Smooth muscle cell (in vitro differentiated cells): ENCODE data around the gene RTTN. TPM values are rescaled to one million over a fixed set of nuclear protein-coding genes. Genes with fewer than 3 reads are reported as not detected.

ENCODE experiments used
- DNase-seq: peaks from one replicate; lab custom pipeline; 2025; ENCODE audit not compliant: unreplicated experiment; lab: John Stamatoyannopoulos, UW
- H2AFZ ChIP-seq: fragments of 200-600 bp; sonication (generic); 2 replicates; pipeline ENCODE4 v1.6.0; 2016; ENCODE audit warnings: antibody characterized with exemption, low read depth, mild to moderate bottlenecking
- H3F3A ChIP-seq: fragments of 200-600 bp; sonication (generic); 2 replicates; pipeline ENCODE4 v1.6.0; 2017; ENCODE audit warnings: antibody characterized with exemption, low read depth
- H3K27ac ChIP-seq: fragments of 200-600 bp; sonication (generic); 2 replicates; pipeline ENCODE4 v1.5.1; 2016; ENCODE audit warnings: low read depth, mild to moderate bottlenecking
- H3K27me3 ChIP-seq: fragments of 200-600 bp; sonication (generic); 2 replicates; pipeline ENCODE4 v1.6.1; 2016; ENCODE audit warnings: low read depth, mild to moderate bottlenecking
- H3K36me3 ChIP-seq: fragments of 200-600 bp; sonication (generic); 2 replicates; pipeline ENCODE4 v1.5.1; 2016; ENCODE audit warnings: low read depth
- H3K4me1 ChIP-seq: fragments of 200-600 bp; sonication (generic); 2 replicates; pipeline ENCODE4 v1.5.1; 2016; ENCODE audit warnings: low read depth
- H3K4me2 ChIP-seq: fragments of 200-600 bp; sonication (generic); 2 replicates; pipeline ENCODE4 v1.6.0; 2016; ENCODE audit warnings: mild to moderate bottlenecking
- H3K4me3 ChIP-seq: fragments of 200-600 bp; sonication (generic); 2 replicates; pipeline ENCODE4 v1.5.1; 2016; ENCODE audit warnings: mild to moderate bottlenecking
- H3K79me2 ChIP-seq: fragments of 200-600 bp; sonication (generic); 2 replicates; pipeline ENCODE4 v1.6.0; 2016; ENCODE audit warnings: low read depth, mild to moderate bottlenecking
- H3K9ac ChIP-seq: fragments of 200-600 bp; sonication (generic); 2 replicates; pipeline ENCODE4 v1.6.0; 2016; ENCODE audit warnings: low read depth
- H3K9me3 ChIP-seq: fragments of 200-600 bp; sonication (generic); replicated peaks from 2 replicates; pipeline ENCODE4 v1.5.1; 2016; ENCODE audit warnings: low read depth
- H4K20me1 ChIP-seq: fragments of 200-600 bp; sonication (generic); 2 replicates; pipeline ENCODE4 v1.6.0; 2016; ENCODE audit warnings: low read depth
- CTCF ChIP-seq: fragments of 200-600 bp; sonication (generic); IDR thresholded peaks from 2 replicates; pipeline ENCODE4 v1.5.1; 2017; ENCODE audit warnings: borderline replicate concordance, mild to moderate bottlenecking, antibody characterized with exemption; ENCODE audit not compliant: insufficient read depth, poor library complexity, severe bottlenecking
- WGBS: methylation state at CpG from one replicate; pipeline ENCODE4 v1.1.7; 2016; ENCODE audit warnings: low lambda C conversion rate; 5-methylcytosine and 5-hydroxymethylcytosine counted together
- polyA plus RNA-seq: library from polyadenylated mRNA; unstranded; fragments of >200 nt; fragmentation: Nextera tagmentation; extraction: Ambion mirVana; gene quantifications from 2 replicates; pipeline ENCODE4 v1.2.1, GENCODE V29; 2016
- total RNA-seq: library from RNA; depleted of rRNA; stranded (reverse); fragments of >200 nt; gene quantifications from 2 replicates; pipeline ENCODE4 v1.2.3, GENCODE V29; 2014

RTTN gene
- total and polyA plus RNA-seq, 2 experiments from 2014 or later = 3.6 to 17.3 TPM

- no peaks in the 10 kb centered on the region for H3K4me1 ChIP-seq
- no peaks in the 10 kb centered on the region for H4K20me1 ChIP-seq
- no peaks in the 10 kb centered on the region for H3K79me2 ChIP-seq
- H3K27me3 ChIP-seq = no peaks in the 10 kb centered on the region
- H3K4me2 ChIP-seq = no peak overlapping the region
- no peak overlapping the region for H3K9ac ChIP-seq
- 95% methylated on average over 3 of the region's 3 CpGs for WGBS
- DNase-seq = no peak
- no peak overlapping the region for H2AFZ ChIP-seq
- H3K4me3 ChIP-seq = no peak overlapping the region
- H3F3A ChIP-seq = no peaks in the 10 kb centered on the region
- no peak for TF ChIP-seq CTCF
- H3K36me3 ChIP-seq = no peaks in the 10 kb centered on the region
- H3K9me3 ChIP-seq = no peaks in the 10 kb centered on the region
- no peak overlapping the region for H3K27ac ChIP-seq
Measured at GRCh38 chr18:70158992-70159717, 46.3 kb downstream of the RTTN start.

- Histone ChIP-seq H2AFZ (no peak overlapping the region), H3K36me3 (no peaks in the 10 kb centered on the region), H3K4me2 (no peak overlapping the region), H3F3A (no peaks in the 10 kb centered on the region), H3K4me1 (no peaks in the 10 kb centered on the region), H3K9ac (no peak overlapping the region), H3K9me3 (no peaks in the 10 kb centered on the region), H3K27ac (no peak overlapping the region), H3K4me3 (no peak overlapping the region), H3K27me3 (no peaks in the 10 kb centered on the region), H4K20me1 (no peaks in the 10 kb centered on the region), H3K79me2 (no peaks in the 10 kb centered on the region)
- DNase-seq = no peak
- WGBS = 96% methylated on average over 8 of the region's 8 CpGs
- no peak for TF ChIP-seq CTCF
Measured at GRCh38 chr18:70156886-70157285, 48.6 kb downstream of the RTTN start.

GRCh38 chr18:70154591-70155194, 50.8 kb downstream of the RTTN start:
- H3K4me1 ChIP-seq = no peaks in the 10 kb centered on the region
- no peak overlapping the region for H2AFZ ChIP-seq
- H3K4me3 ChIP-seq = no peak overlapping the region
- H3K27ac ChIP-seq = no peak overlapping the region
- H4K20me1 ChIP-seq = no peaks in the 10 kb centered on the region
- H3K4me2 ChIP-seq = peak overlapping the region; percentile 37
- no peaks in the 10 kb centered on the region for H3K9me3 ChIP-seq
- H3F3A ChIP-seq = no peaks in the 10 kb centered on the region
- no peak for DNase-seq
- no peaks in the 10 kb centered on the region for H3K36me3 ChIP-seq
- no peaks in the 10 kb centered on the region for H3K79me2 ChIP-seq
- H3K9ac ChIP-seq = no peak overlapping the region
- H3K27me3 ChIP-seq = no peaks in the 10 kb centered on the region
- WGBS = 51% methylated on average over 4 of the region's 4 CpGs
- no peak for TF ChIP-seq CTCF

GRCh38 chr18:70151614-70152013, 53.9 kb downstream of the RTTN start:
- Histone ChIP-seq H3K9ac (no peak overlapping the region), H3K4me2 (no peak overlapping the region), H3K36me3 (no peaks in the 10 kb centered on the region), H3F3A (no peaks in the 10 kb centered on the region), H3K27ac (no peak overlapping the region), H3K9me3 (no peaks in the 10 kb centered on the region), H3K4me1 (no peaks in the 10 kb centered on the region), H2AFZ (no peak overlapping the region), H3K79me2 (no peaks in the 10 kb centered on the region), H3K27me3 (no peaks in the 10 kb centered on the region), H3K4me3 (no peak overlapping the region), H4K20me1 (no peaks in the 10 kb centered on the region)
- WGBS = 95% methylated on average over 3 of the region's 3 CpGs
- TF ChIP-seq CTCF = no peak
- DNase-seq = no peak
